Neural progenitor cell (in vitro differentiated cells): ENCODE data around the gene ADARB2.

Experiments used
- CTCF ChIP-seq: fragments of 200-600 bp; sonication (generic); IDR thresholded peaks from 2 replicates; pipeline ENCODE4 v1.5.1; 2017; ENCODE audit warnings: antibody characterized with exemption, mild to moderate bottlenecking
- EZH2 ChIP-seq: fragments of 200-600 bp; sonication (generic); IDR thresholded peaks from 2 replicates; pipeline ENCODE4 v1.6.1; 2017; ENCODE audit warnings: antibody characterized with exemption, mild to moderate bottlenecking, moderate library complexity
- EZH2phosphoT487 ChIP-seq: fragments of 200-600 bp; sonication (generic); IDR thresholded peaks from 2 replicates; pipeline ENCODE4 v1.6.1; 2017; ENCODE audit warnings: antibody characterized with exemption

GRCh38 chr10:1347525-1347924 lies 389.8 kb downstream of the ADARB2 start:
- TF ChIP-seq CTCF = no peak
- TF ChIP-seq EZH2phosphoT487 = no peak
- no peak for TF ChIP-seq EZH2
